Upper lobe of left lung (tissue), 4 donors: ENCODE results near the gene GNMT.

Experiments
- CTCF ChIP-seq, 6 experiments: fragments of 450-650 bp in 4 of 6; fragments of 200-600 bp in 2 of 6; sonication (generic) in 2 of 6; IDR thresholded peaks; one replicate each; pipeline ENCODE4 v1.5.1; 2016 to 2019; ENCODE audit warnings: antibody characterized with exemption in 6 of 6
- POLR2A ChIP-seq, 4 donors: fragments of 450-650 bp; IDR thresholded peaks; one replicate each; pipeline ENCODE4 v1.5.1; 2016 to 2017; ENCODE audit warnings: antibody characterized with exemption in 4 of 4, mild to moderate bottlenecking in 2 of 4
- POLR2AphosphoS5 ChIP-seq, 2 donors: sonication (generic); formaldehyde crosslinking; IDR thresholded peaks; one replicate each; pipeline ENCODE4 v1.5.1; 2017; ENCODE audit warnings: antibody characterized with exemption in 2 of 2

DNA sequence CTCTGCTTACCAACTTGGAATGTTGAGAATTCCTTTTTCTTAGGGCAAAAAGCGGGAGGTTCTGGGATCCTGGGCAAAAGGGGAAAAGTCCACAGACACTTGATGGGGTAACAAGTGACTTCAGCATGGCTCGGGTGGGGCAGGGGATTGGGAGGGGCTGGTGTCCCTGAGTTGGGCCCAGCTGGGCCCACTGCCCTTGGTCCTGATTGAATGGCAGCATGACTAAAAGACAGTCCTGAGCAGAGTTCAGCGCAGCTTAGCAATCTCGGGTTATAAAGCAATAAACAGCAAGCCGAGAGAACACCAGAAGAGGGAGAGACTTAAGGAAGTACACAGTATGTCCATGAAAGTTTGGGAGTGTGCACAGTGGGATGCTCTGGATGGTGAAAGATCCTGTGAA, 29.4 kb downstream of the GNMT start:
- TF ChIP-seq CTCF (IDR thresholded peaks at IDR 0.05) (no peak), POLR2AphosphoS5 (IDR thresholded peaks at IDR 0.05) (no peak), POLR2A (IDR thresholded peaks at IDR 0.05) (no peak)
